Bronchial epithelial cell (primary cell): ENCODE data around the gene NHP2. TPM values are rescaled to one million over a fixed set of nuclear protein-coding genes. Genes with fewer than 3 reads are reported as not detected.

ENCODE experiments used
- DNase-seq: peaks from one replicate; pipeline ENCODE4 v3.0.0-alpha.2; 2010; ENCODE audit warnings: low read depth
- FAIRE-seq: peaks from 2 replicates; lab custom pipeline; 2011; peaks lifted over from hg19 to GRCh38; lab: Jason Lieb, UNC
- H3K27me3 ChIP-seq: 2 replicates; pipeline ENCODE4 v1.5.1; 2011; ENCODE audit warnings: low read length; ENCODE audit not compliant: control insufficient read depth, insufficient read depth
- H3K36me3 ChIP-seq: 2 replicates; pipeline ENCODE4 v1.5.1; 2011; ENCODE audit warnings: low read length; ENCODE audit not compliant: control insufficient read depth, insufficient read depth
- H3K4me3 ChIP-seq: 2 replicates; pipeline ENCODE4 v1.5.1; 2011; ENCODE audit warnings: mild to moderate bottlenecking, low read depth, low read length, control low read depth
- total RNA-seq: library from RNA; depleted of rRNA; stranded (reverse); fragments of >200 nt; gene quantifications from 2 replicates; pipeline ENCODE4 v1.2.1, GENCODE V29; 2014
- TF ChIP-seq, protein P1 (sequence below): IDR thresholded peaks from 2 replicates; pipeline ENCODE4 v1.5.1; 2011; ENCODE audit warnings: mild to moderate bottlenecking, moderate library complexity, low read length, control low read depth, inconsistent platforms; ENCODE audit not compliant: insufficient read depth, severe bottlenecking

Gene NHP2
- total RNA-seq, 1 donor from 2014 or later: 161 TPM

DNA sequence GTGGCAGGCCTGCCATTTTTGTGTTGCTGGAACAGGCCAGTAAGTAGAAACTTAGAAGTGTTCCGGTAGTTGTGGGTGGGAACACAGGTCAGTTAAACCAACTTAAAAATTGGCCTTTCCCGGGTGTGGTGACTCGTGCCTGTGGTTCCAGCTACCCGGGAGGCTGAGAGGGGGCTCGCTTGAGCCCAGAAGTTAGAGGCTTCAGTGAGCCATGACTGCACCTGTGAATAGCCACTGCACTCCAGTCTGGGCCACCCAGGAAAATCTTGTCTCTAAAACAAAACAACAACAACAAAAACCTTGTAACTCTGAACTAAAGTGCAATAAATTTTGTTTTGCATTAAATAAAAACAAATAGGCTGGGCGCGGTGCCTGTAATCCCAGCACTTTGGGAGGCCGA lies 1.4 kb upstream of the NHP2 start:
- TF ChIP-seq, protein P1, sequence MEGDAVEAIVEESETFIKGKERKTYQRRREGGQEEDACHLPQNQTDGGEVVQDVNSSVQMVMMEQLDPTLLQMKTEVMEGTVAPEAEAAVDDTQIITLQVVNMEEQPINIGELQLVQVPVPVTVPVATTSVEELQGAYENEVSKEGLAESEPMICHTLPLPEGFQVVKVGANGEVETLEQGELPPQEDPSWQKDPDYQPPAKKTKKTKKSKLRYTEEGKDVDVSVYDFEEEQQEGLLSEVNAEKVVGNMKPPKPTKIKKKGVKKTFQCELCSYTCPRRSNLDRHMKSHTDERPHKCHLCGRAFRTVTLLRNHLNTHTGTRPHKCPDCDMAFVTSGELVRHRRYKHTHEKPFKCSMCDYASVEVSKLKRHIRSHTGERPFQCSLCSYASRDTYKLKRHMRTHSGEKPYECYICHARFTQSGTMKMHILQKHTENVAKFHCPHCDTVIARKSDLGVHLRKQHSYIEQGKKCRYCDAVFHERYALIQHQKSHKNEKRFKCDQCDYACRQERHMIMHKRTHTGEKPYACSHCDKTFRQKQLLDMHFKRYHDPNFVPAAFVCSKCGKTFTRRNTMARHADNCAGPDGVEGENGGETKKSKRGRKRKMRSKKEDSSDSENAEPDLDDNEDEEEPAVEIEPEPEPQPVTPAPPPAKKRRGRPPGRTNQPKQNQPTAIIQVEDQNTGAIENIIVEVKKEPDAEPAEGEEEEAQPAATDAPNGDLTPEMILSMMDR: no peak
- DNase-seq (no peak), FAIRE-seq (no peak)
- Histone ChIP-seq H3K27me3 (no peaks in the 10 kb centered on the region), H3K4me3 (no peak overlapping the region), H3K36me3 (peaks cover 10% of the 10 kb centered on the region)

DNA sequence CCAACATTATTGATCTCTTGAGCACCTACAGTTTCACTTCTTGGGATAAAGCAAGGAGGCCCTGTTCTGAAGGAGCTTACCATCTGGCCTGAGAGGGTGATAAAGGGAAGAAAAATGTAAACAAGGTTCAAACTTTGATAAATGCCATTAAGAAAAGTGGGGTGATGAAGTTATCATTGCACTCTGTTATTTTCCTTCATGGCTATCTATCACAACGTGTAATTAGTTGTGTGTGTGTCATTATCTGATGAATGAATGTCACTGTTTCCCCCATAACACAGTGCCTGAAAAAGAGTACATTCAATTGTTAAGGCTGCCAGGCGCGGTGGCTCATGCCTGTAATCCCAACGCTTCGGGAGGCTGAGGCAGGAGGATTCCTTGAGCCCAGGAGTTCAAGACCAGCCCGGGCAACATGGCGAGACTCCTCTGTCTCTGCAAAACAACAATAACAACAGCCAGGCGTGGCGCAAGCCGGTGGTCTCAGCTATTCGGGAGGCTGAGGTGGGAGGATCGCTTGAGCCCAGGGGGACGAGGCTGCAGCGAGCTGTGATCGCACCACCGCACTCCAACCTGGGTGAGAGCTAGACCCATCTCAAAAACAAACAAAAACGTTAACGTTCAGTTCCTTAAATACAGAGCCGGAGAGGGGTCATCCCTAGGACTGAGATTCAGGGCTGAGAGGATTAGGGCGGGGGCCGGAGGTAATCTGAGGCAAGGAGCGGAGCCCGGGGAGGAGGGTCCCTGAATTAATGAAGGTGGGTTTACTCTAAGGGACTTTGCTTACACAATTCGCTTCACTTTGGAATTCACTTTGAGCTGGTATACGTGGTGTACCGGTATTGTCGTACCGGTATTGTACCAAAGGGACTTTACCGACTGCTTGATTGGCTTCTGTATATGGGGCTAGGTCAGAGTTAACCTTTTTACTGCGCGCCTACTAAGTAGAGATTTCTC lies 917 bp downstream of the NHP2 start:
- Histone ChIP-seq H3K4me3 (peak overlapping the region; percentile 73), H3K36me3 (peaks cover 21% of the 10 kb centered on the region), H3K27me3 (no peaks in the 10 kb centered on the region)
- FAIRE-seq (no peak), DNase-seq (no peak)
- TF ChIP-seq, protein P1: no peak

DNA sequence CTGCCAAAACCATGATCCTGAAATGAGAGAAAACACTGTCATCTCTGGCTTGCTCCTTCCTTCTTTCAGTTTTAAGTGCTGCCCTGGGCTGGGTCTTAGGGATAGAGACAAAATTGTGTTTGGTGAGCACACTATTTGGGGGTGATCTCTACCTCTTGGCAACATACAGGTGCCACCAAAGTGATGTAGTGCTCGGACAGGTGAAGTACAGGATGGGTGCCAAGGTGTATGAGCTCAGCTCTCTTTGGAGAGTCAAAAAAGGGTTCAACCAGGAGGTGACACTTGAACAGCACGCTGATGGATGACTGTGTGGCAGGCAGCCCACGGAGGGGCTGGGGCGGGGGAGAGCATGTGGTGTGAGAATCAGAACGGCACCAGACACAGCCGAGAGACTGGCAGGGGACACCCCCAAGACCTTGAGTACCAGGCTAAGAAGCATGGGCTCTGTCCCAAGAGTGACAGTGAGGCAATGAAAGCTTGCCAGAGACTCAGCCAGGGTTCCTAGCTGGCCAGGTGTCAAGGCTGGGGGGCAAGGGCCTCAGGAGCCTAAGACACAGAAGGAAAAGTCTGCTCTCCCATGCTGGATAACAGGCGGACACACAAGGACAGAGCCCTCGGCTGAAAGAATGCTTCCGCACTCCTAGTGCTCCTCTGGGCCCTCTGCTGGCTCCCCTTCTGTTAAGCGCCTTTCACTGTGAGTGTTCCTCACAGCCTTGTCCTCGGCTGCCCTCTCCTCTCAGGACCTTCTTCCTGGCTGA lies 2.5 kb downstream of the NHP2 start:
- H3K27me3 ChIP-seq: no peaks in the 10 kb centered on the region

DNA sequence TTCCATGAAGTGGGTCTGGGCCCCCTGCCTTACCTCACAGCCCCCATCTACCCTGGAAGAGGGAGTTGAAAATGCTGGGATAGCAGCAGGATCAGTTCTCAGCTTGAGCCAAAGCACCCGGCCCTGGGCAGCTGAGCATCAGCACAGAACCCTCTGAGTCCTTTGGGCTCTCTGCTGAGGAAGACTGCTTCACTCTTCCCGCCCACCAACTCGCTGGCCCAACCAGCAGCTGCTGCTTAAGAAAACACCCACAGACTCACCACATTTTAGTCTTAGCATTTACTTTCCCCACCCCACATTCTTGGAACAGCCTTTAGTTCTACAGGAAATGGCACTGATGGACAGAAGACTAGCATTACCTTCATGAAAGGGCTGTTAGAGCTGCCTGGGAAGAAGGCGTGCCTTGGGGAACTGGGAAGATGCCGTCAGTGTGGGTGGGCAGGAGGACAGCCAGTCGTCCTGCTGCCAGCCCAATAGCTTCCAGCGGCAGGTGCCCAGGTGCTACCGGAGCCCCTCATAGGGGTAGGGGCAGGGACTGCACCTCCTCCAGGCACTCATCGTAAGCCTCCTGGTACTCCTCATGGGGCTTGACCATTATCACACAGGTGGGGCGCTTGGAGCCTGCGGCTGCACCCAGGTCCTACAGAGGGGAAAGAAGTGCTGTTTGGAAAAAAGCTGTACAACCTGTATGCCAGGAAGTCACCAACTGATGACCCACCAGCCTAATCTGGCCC lies 4.3 kb downstream of the NHP2 start:
- FAIRE-seq (no peak), DNase-seq (no peak)
- peaks cover 27% of the 10 kb centered on the region for H3K36me3 ChIP-seq
- H3K4me3 ChIP-seq: no peak overlapping the region
- no peaks in the 10 kb centered on the region for H3K27me3 ChIP-seq
- TF ChIP-seq, protein P1: no peak

More for the DNA sequence above, 2.5 kb downstream of the NHP2 start:
- peaks cover 27% of the 10 kb centered on the region for H3K36me3 ChIP-seq
- H3K4me3 ChIP-seq: no peak overlapping the region
- FAIRE-seq (no peak), DNase-seq (no peak)
- TF ChIP-seq, protein P1: peak; percentile 25

DNA sequence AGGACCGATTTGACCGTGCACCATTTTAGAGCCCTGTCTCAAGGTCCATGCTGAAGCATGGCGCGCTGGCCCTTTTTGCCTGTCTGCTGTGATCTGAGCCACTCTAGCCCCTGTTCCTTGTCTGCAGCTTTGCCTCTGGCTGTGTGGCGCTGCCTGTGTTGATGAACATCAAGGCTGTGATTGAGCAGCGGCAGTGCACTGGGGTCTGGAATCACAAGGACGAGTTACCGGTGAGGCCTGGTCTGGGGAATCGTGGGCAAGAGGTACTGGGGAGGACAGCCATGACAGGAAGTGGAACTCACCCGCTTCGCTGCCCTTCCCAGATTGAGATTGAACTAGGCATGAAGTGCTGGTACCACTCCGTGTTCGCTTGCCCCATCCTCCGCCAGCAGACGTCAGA lies 6.3 kb downstream of the NHP2 start:
- H3K4me3 ChIP-seq: no peak overlapping the region
- H3K27me3 ChIP-seq: no peaks in the 10 kb centered on the region
- peaks cover 36% of the 10 kb centered on the region for H3K36me3 ChIP-seq
- TF ChIP-seq, protein P1: no peak
- FAIRE-seq: no peak
- DNase-seq: no peak
